ENCODE data around the gene ACSS2. TPM values are rescaled to one million over a fixed set of nuclear protein-coding genes. Genes with fewer than 3 reads are reported as not detected.
A peak's percentile ranks its signal among the peaks of the same experiment; 100 is the strongest.

ACSS2 gene
- total RNA-seq, 2 donors from 2014 or later = 258 to 394 TPM

GRCh38 chr20:34904202-34904621 is 27.8 kb downstream of the ACSS2 start:
- no peaks in the 10 kb centered on the region for H3K27me3 ChIP-seq
- H3K4me1 ChIP-seq = peaks cover 13% of the 10 kb centered on the region
- H3K4me3 ChIP-seq = no peak overlapping the region
- intact Hi-C loops (cut with DNase I) = no loop called here
- TF ChIP-seq CTCF (IDR thresholded peaks at IDR 0.05) = no peak
- no peaks in the 10 kb centered on the region for H3K36me3 ChIP-seq
- DNase-seq = no peak
- H3K9me3 ChIP-seq = no peaks in the 10 kb centered on the region
- no peak overlapping the region for H3K9ac ChIP-seq (ENCODE audit: low read depth in 2 of 2, low read length in 2 of 2)
- peak overlapping the region; percentile 48 for H3K27ac ChIP-seq

- DNase-seq = peak; percentile 81
- Histone ChIP-seq H3K9me3 (no peaks in the 10 kb centered on the region), H3K27me3 (no peaks in the 10 kb centered on the region), H3K4me1 (peaks cover 13% of the 10 kb centered on the region), H3K9ac (ENCODE audit: low read depth in 2 of 2, low read length in 2 of 2) (peak overlapping the region in 1 of 2 donors; percentile 5), H3K4me3 (no peak overlapping the region), H3K36me3 (no peaks in the 10 kb centered on the region), H3K27ac (peak overlapping the region; percentile 61)
- intact Hi-C loops (cut with DNase I) = no loop called here
- TF ChIP-seq CTCF (IDR thresholded peaks at IDR 0.05) = no peak
Measured at GRCh38 chr20:34907616-34908469, 31.4 kb downstream of the ACSS2 start.

- Histone ChIP-seq H3K4me3 (no peak overlapping the region), H3K36me3 (no peaks in the 10 kb centered on the region), H3K9ac (ENCODE audit: low read depth in 2 of 2, low read length in 2 of 2) (peak overlapping the region in 1 of 2 donors; percentile 81), H3K27me3 (no peaks in the 10 kb centered on the region), H3K4me1 (peaks cover 17% of the 10 kb centered on the region), H3K27ac (peak overlapping the region; percentile 86), H3K9me3 (no peaks in the 10 kb centered on the region)
- DNase-seq = no peak
- intact Hi-C loops (cut with DNase I) = no loop called here
- TF ChIP-seq CTCF (IDR thresholded peaks at IDR 0.05) = no peak
Measured at GRCh38 chr20:34915131-34915530, 38.7 kb downstream of the ACSS2 start.

GRCh38 chr20:34915749-34916455 is 39.5 kb downstream of the ACSS2 start:
- Histone ChIP-seq H3K36me3 (peaks cover 1% of the 10 kb centered on the region), H3K9ac (ENCODE audit: low read depth in 2 of 2, low read length in 2 of 2) (peak overlapping the region; percentile 12 to 81), H3K27ac (peak overlapping the region; percentile 86), H3K4me3 (no peak overlapping the region), H3K9me3 (no peaks in the 10 kb centered on the region), H3K4me1 (peaks cover 17% of the 10 kb centered on the region), H3K27me3 (no peaks in the 10 kb centered on the region)
- no peak for DNase-seq
- intact Hi-C loops (cut with DNase I) = no loop called here
- no peak for TF ChIP-seq CTCF (IDR thresholded peaks at IDR 0.05)

- no peak for TF ChIP-seq CTCF (IDR thresholded peaks at IDR 0.05)
- H3K4me3 ChIP-seq = no peak overlapping the region
- intact Hi-C loops (cut with DNase I) = no loop called here
- peak; percentile 69 for DNase-seq
- H3K9ac ChIP-seq (ENCODE audit: low read depth in 2 of 2, low read length in 2 of 2) = peak overlapping the region in 1 of 2 donors; percentile 55
- peaks cover 17% of the 10 kb centered on the region for H3K4me1 ChIP-seq
- peak overlapping the region; percentile 86 for H3K27ac ChIP-seq
- H3K36me3 ChIP-seq = peaks cover 11% of the 10 kb centered on the region
- no peaks in the 10 kb centered on the region for H3K9me3 ChIP-seq
- H3K27me3 ChIP-seq = no peaks in the 10 kb centered on the region
Measured at GRCh38 chr20:34916774-34917354, 40.5 kb downstream of the ACSS2 start.

Data from colonic mucosa (tissue), 4 donors.